Measurements from ENCODE around the gene TSEN34. TPM values are rescaled to one million over a fixed set of nuclear protein-coding genes. Genes with fewer than 3 reads are reported as not detected.
"Not testable (repeated sequence)": the region's sequence is repeated elsewhere in the genome, so short reads cannot be mapped to it uniquely, and the experiment has no call there.

Gene TSEN34
- total and polyA plus RNA-seq, 3 experiments from 2014 or later: 22.4 to 38.2 (median 24.6) TPM

DNA sequence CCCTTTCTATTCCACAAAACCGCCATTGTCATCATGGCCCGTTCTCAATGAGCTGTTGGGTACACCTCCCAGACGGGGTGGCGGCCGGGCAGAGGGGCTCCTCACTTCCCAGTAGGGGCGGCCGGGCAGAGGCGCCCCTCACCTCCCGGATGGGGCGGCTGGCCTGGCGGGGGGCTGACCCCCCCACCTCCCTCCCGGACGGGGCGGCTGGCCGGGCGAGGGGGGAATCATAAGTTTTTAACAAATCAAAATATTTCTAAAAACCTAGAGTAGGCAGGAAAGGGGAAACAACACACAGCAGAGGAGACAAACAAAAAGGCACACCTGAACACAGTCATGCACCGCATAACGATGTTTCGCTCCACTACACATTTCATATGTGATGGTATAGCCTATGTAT, 23.6 kb downstream of the TSEN34 start:
- POLR2A ChIA-PET; H3K4me3 Mint-ChIP-seq; H3K36me3 ChIP-seq (ENCODE audit: insufficient read depth, low read length); H3K27me3 ChIP-seq (ENCODE audit: insufficient read depth, low read length, poor library complexity, severe bottlenecking); CTCF ChIA-PET; H3K27ac Mint-ChIP-seq; H3K9me3 Mint-ChIP-seq; H3K4me3 ChIP-seq (ENCODE audit: low read length); H3K9me3 ChIP-seq (ENCODE audit: low read length); DNase-seq; H3K27ac ChIP-seq (ENCODE audit: low read depth, low read length); H3K36me3 Mint-ChIP-seq; H3K27me3 Mint-ChIP-seq: not testable (repeated sequence)
- peaks cover 17% of the 10 kb centered on the region in 3 donors for H3K4me1 Mint-ChIP-seq
- H3K4me1 ChIP-seq (ENCODE audit: insufficient read depth, low read length): peaks cover 17% of the 10 kb centered on the region

DNA sequence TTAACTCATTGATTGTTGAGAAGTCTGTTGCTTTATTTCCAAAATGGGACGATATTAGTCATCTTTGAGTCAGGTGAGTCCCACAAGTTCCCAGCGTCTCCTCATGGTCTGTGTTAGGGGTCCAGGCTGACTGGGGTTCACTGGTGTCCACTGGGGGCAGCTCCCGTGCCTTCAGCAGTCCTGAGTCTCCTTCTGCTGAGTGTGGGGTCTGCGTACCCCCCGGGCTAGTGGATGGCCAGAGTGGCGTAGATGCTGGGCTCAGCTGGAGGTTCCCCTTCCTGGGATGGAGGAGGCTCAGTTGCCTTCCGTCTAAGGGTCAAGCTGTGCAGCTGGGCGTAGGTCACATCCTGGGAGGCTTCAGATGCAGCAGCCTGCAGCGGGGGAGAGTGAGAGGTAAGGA, 25.8 kb downstream of the TSEN34 start:
- no peaks in the 10 kb centered on the region for H3K4me1 ChIP-seq (ENCODE audit: insufficient read depth, low read length)
- H3K36me3 ChIP-seq (ENCODE audit: insufficient read depth, low read length): no peaks in the 10 kb centered on the region
- Mint-ChIP-seq H3K27me3 (no peaks in the 10 kb centered on the region), H3K9me3 (no peaks in the 10 kb centered on the region), H3K4me3 (no peak overlapping the region), H3K27ac (peak overlapping the region in 2 of 8 donors; percentile 12 to 89), H3K36me3 (peaks cover 0 to 2% (median 0%) of the 10 kb centered on the region in 3 donors), H3K4me1 (no peaks in the 10 kb centered on the region)
- H3K4me3 ChIP-seq (ENCODE audit: low read length): no peak overlapping the region
- H3K27ac ChIP-seq (ENCODE audit: low read depth, low read length): no peak overlapping the region
- no peak for DNase-seq
- no peaks in the 10 kb centered on the region for H3K9me3 ChIP-seq (ENCODE audit: low read length)
- ChIA-PET POLR2A (no interaction called here), CTCF (no interaction called here)
- H3K27me3 ChIP-seq (ENCODE audit: insufficient read depth, low read length, poor library complexity, severe bottlenecking): no peaks in the 10 kb centered on the region

- H3K4me1 ChIP-seq (ENCODE audit: insufficient read depth, low read length); H3K4me3 ChIP-seq (ENCODE audit: low read length); H3K36me3 ChIP-seq (ENCODE audit: insufficient read depth, low read length); H3K4me1 Mint-ChIP-seq; H3K27ac ChIP-seq (ENCODE audit: low read depth, low read length); H3K36me3 Mint-ChIP-seq; CTCF ChIA-PET; H3K4me3 Mint-ChIP-seq; H3K9me3 ChIP-seq (ENCODE audit: low read length); H3K9me3 Mint-ChIP-seq; H3K27me3 ChIP-seq (ENCODE audit: insufficient read depth, low read length, poor library complexity, severe bottlenecking); H3K27me3 Mint-ChIP-seq; DNase-seq; POLR2A ChIA-PET: not testable (repeated sequence)
- H3K27ac Mint-ChIP-seq: peak overlapping the region in 1 of 8 donors; percentile 50
Observed at GRCh38 chr19:54217517-54218247, 26.6 kb downstream of the TSEN34 start.

GRCh38 chr19:54218259-54218658, 27.2 kb downstream of the TSEN34 start:
- ChIA-PET CTCF (no interaction called here), POLR2A (no interaction called here)
- no peak for DNase-seq
- H3K36me3 Mint-ChIP-seq: peaks cover 0 to 2% (median 0%) of the 10 kb centered on the region in 3 donors
- peaks cover 0 to 2% of the 10 kb centered on the region in 2 donors for H3K27me3 Mint-ChIP-seq
- Histone ChIP-seq H3K9me3 (ENCODE audit: low read length) (no peaks in the 10 kb centered on the region), H3K27ac (ENCODE audit: low read depth, low read length) (no peak overlapping the region), H3K4me3 (ENCODE audit: low read length) (no peak overlapping the region), H3K27me3 (ENCODE audit: insufficient read depth, low read length, poor library complexity, severe bottlenecking) (no peaks in the 10 kb centered on the region), H3K36me3 (ENCODE audit: insufficient read depth, low read length) (no peaks in the 10 kb centered on the region), H3K4me1 (ENCODE audit: insufficient read depth, low read length) (no peaks in the 10 kb centered on the region)
- H3K9me3 Mint-ChIP-seq: no peaks in the 10 kb centered on the region
- peaks cover 0 to 2% (median 0%) of the 10 kb centered on the region in 3 donors for H3K4me1 Mint-ChIP-seq
- H3K27ac Mint-ChIP-seq: no peak overlapping the region
- H3K4me3 Mint-ChIP-seq: no peak overlapping the region

- CTCF ChIA-PET: no interaction called here
- H3K36me3 ChIP-seq (ENCODE audit: insufficient read depth, low read length): no peaks in the 10 kb centered on the region
- Mint-ChIP-seq H3K27me3 (peaks cover 2 to 7% of the 10 kb centered on the region in 2 donors), H3K36me3 (peaks cover 0 to 2% (median 0%) of the 10 kb centered on the region in 3 donors), H3K4me1 (peaks cover 0 to 3% (median 0%) of the 10 kb centered on the region in 3 donors), H3K9me3 (no peaks in the 10 kb centered on the region), H3K4me3 (no peak overlapping the region), H3K27ac (no peak overlapping the region)
- no peaks in the 10 kb centered on the region for H3K4me1 ChIP-seq (ENCODE audit: insufficient read depth, low read length)
- no peak overlapping the region for H3K4me3 ChIP-seq (ENCODE audit: low read length)
- H3K27me3 ChIP-seq (ENCODE audit: insufficient read depth, low read length, poor library complexity, severe bottlenecking): no peaks in the 10 kb centered on the region
- H3K9me3 ChIP-seq (ENCODE audit: low read length): no peaks in the 10 kb centered on the region
- DNase-seq: no peak
- H3K27ac ChIP-seq (ENCODE audit: low read depth, low read length): no peak overlapping the region
- POLR2A ChIA-PET: no interaction called here
Observed at GRCh38 chr19:54218960-54219661, 28.0 kb downstream of the TSEN34 start.

- H3K36me3 ChIP-seq (ENCODE audit: insufficient read depth, low read length); H3K9me3 Mint-ChIP-seq; H3K36me3 Mint-ChIP-seq; H3K27me3 ChIP-seq (ENCODE audit: insufficient read depth, low read length, poor library complexity, severe bottlenecking); H3K9me3 ChIP-seq (ENCODE audit: low read length); H3K4me1 Mint-ChIP-seq; DNase-seq; H3K4me3 ChIP-seq (ENCODE audit: low read length); H3K4me1 ChIP-seq (ENCODE audit: insufficient read depth, low read length); CTCF ChIA-PET; H3K4me3 Mint-ChIP-seq; H3K27ac Mint-ChIP-seq; H3K27me3 Mint-ChIP-seq; POLR2A ChIA-PET; H3K27ac ChIP-seq (ENCODE audit: low read depth, low read length): not testable (repeated sequence)
Observed at GRCh38 chr19:54219702-54220101, 28.6 kb downstream of the TSEN34 start.

- POLR2A ChIA-PET; H3K4me3 Mint-ChIP-seq; H3K36me3 ChIP-seq (ENCODE audit: insufficient read depth, low read length); CTCF ChIA-PET; H3K9me3 ChIP-seq (ENCODE audit: low read length); H3K36me3 Mint-ChIP-seq; H3K4me1 ChIP-seq (ENCODE audit: insufficient read depth, low read length); H3K9me3 Mint-ChIP-seq; H3K27me3 ChIP-seq (ENCODE audit: insufficient read depth, low read length, poor library complexity, severe bottlenecking); H3K4me3 ChIP-seq (ENCODE audit: low read length); DNase-seq; H3K27me3 Mint-ChIP-seq; H3K4me1 Mint-ChIP-seq; H3K27ac Mint-ChIP-seq; H3K27ac ChIP-seq (ENCODE audit: low read depth, low read length): not testable (repeated sequence)
Observed at GRCh38 chr19:54221947-54222346, 30.8 kb downstream of the TSEN34 start.

GRCh38 chr19:54222474-54223276, 31.6 kb downstream of the TSEN34 start, which contains the start of gene LILRB3:
Gene LILRB3, minus strand, starts transcription at chr19:54223007. Its CDS starts 31 bp downstream, at chr19:54222976.
- H3K9me3 ChIP-seq (ENCODE audit: low read length); DNase-seq; H3K9me3 Mint-ChIP-seq; H3K27me3 Mint-ChIP-seq; H3K27ac ChIP-seq (ENCODE audit: low read depth, low read length); H3K27me3 ChIP-seq (ENCODE audit: insufficient read depth, low read length, poor library complexity, severe bottlenecking); POLR2A ChIA-PET; H3K4me3 ChIP-seq (ENCODE audit: low read length); CTCF ChIA-PET; H3K36me3 Mint-ChIP-seq; H3K4me1 ChIP-seq (ENCODE audit: insufficient read depth, low read length); H3K36me3 ChIP-seq (ENCODE audit: insufficient read depth, low read length); H3K4me1 Mint-ChIP-seq: not testable (repeated sequence)
- Mint-ChIP-seq H3K4me3 (peak within 1 kb of the TSS in 1 of 7 donors; percentile 28), H3K27ac (peak within 1 kb of the TSS in 1 of 8 donors; percentile 24)
